GM23338 (cell line): Measurements from ENCODE around the gene CASTOR1. TPM values are rescaled to one million over a fixed set of nuclear protein-coding genes. Genes with fewer than 3 reads are reported as not detected.

ENCODE experiments used
- ATAC-seq: fragments of 200-7000 bp; cut with Tn5 transposase; 3 replicates; pipeline ENCODE4 v1.9.1; 2020
- DNase-seq: peaks from one replicate; pipeline ENCODE4 v3.0.0-alpha.2; 2015; ENCODE audit warnings: low spot score
- H2AFZ ChIP-seq: fragments of 200-600 bp; sonication (generic); 2 replicates; pipeline ENCODE4 v1.8.0; 2016; ENCODE audit warnings: antibody characterized with exemption, mild to moderate bottlenecking, moderate library complexity
- H3F3A ChIP-seq: fragments of 200-600 bp; sonication (generic); replicated peaks from 2 replicates; pipeline ENCODE4 v1.8.0; 2017; ENCODE audit warnings: antibody characterized with exemption, mixed run types, low read depth
- H3K27ac ChIP-seq: fragments of 200-600 bp; sonication (generic); 2 replicates; pipeline ENCODE4 v1.6.1; 2016; ENCODE audit warnings: low read depth
- H3K27me3 ChIP-seq: fragments of 200-600 bp; sonication (generic); 2 replicates; pipeline ENCODE4 v1.8.0; 2016; ENCODE audit warnings: mild to moderate bottlenecking, mixed run types, moderate library complexity; ENCODE audit not compliant: insufficient read depth
- H3K36me3 ChIP-seq: fragments of 200-600 bp; sonication (generic); 2 replicates; pipeline ENCODE4 v1.8.0; 2016; ENCODE audit warnings: mild to moderate bottlenecking; ENCODE audit not compliant: insufficient read depth
- H3K4me1 ChIP-seq: fragments of 200-600 bp; sonication (generic); 2 replicates; pipeline ENCODE4 v1.8.0; 2016; ENCODE audit warnings: mild to moderate bottlenecking, moderate library complexity; ENCODE audit not compliant: insufficient read depth
- H3K4me2 ChIP-seq: fragments of 200-600 bp; sonication (generic); 2 replicates; pipeline ENCODE4 v1.7.1; 2017; ENCODE audit warnings: mixed run types
- H3K4me3 ChIP-seq: fragments of 200-600 bp; sonication (generic); 2 replicates; pipeline ENCODE4 v1.6.1; 2016; ENCODE audit warnings: mixed run types
- H3K79me2 ChIP-seq: fragments of 200-600 bp; sonication (generic); replicated peaks from 2 replicates; pipeline ENCODE4 v1.8.0; 2017; ENCODE audit warnings: mild to moderate bottlenecking; ENCODE audit not compliant: insufficient read depth
- H3K9me2 ChIP-seq: fragments of 200-600 bp; sonication (generic); 2 replicates; pipeline ENCODE4 v1.8.0; 2017; ENCODE audit not compliant: insufficient read depth
- H4K20me1 ChIP-seq: fragments of 200-600 bp; sonication (generic); replicated peaks from 2 replicates; pipeline ENCODE4 v1.8.0; 2017; ENCODE audit warnings: mild to moderate bottlenecking; ENCODE audit not compliant: insufficient read depth
- H3K27ac Mint-ChIP-seq: 2 replicates; pipeline ENCODE4 v1.8.0; 2020; ENCODE audit warnings: inconsistent platforms, mild to moderate bottlenecking, moderate library complexity, mixed read lengths
- H3K27me3 Mint-ChIP-seq: 3 replicates; pipeline ENCODE4 v1.8.0; 2022; ENCODE audit warnings: low read depth, mild to moderate bottlenecking, moderate library complexity, mixed read lengths, inconsistent platforms; ENCODE audit not compliant: insufficient read depth, poor library complexity
- H3K36me3 Mint-ChIP-seq: 3 replicates; pipeline ENCODE4 v1.8.0; 2021; ENCODE audit warnings: low read depth, mild to moderate bottlenecking, inconsistent platforms, moderate library complexity, mixed read lengths
- H3K4me1 Mint-ChIP-seq: 3 replicates; pipeline ENCODE4 v1.8.0; 2020; ENCODE audit warnings: mild to moderate bottlenecking, inconsistent platforms, mixed read lengths
- H3K4me3 Mint-ChIP-seq: 3 replicates; pipeline ENCODE4 v1.8.0; 2021; ENCODE audit warnings: moderate library complexity, mild to moderate bottlenecking, inconsistent platforms, mixed read lengths
- H3K9me3 Mint-ChIP-seq: 3 replicates; pipeline ENCODE4 v1.8.0; 2020; ENCODE audit warnings: moderate library complexity, mild to moderate bottlenecking, inconsistent platforms, mixed read lengths
- CREB1 ChIP-seq: fragments of 250-450 bp; sonication (Bioruptor Pico); IDR thresholded peaks from 2 replicates; pipeline ENCODE4 v1.5.0; 2020; ENCODE audit warnings: low read depth, mild to moderate bottlenecking, moderate library complexity
- CTCF ChIP-seq, 2 experiments: fragments of 200-600 bp in 1 of 2; sonication (generic) in 1 of 2; conservative IDR thresholded peaks; 2 replicates each; pipeline versions ENCODE4 v1.5.1 to v1.6.1; 2016 to 2017; ENCODE audit warnings: antibody characterized with exemption in 2 of 2, low read depth in 2 of 2, mild to moderate bottlenecking in 2 of 2, moderate library complexity in 1 of 2
- ETS1 ChIP-seq: IDR thresholded peaks from 2 replicates; pipeline ENCODE4 v1.6.1; 2016; ENCODE audit warnings: antibody characterized with exemption
- EZH2 ChIP-seq: fragments of 200-600 bp; sonication (generic); IDR thresholded peaks from one replicate; pipeline ENCODE4 v1.8.0; 2017; ENCODE audit warnings: antibody characterized with exemption, mild to moderate bottlenecking, low read depth; ENCODE audit not compliant: unreplicated experiment
- EZH2phosphoT487 ChIP-seq: fragments of 200-600 bp; sonication (generic); IDR thresholded peaks from one replicate; pipeline ENCODE4 v1.8.1; 2018; ENCODE audit warnings: antibody characterized with exemption; ENCODE audit not compliant: unreplicated experiment
- NANOG ChIP-seq: IDR thresholded peaks from 2 replicates; pipeline ENCODE4 v1.6.1; 2016; ENCODE audit warnings: antibody characterized with exemption, borderline replicate concordance
- POLR2AphosphoS5 ChIP-seq: IDR thresholded peaks from 2 replicates; pipeline ENCODE4 v1.6.1; 2016; ENCODE audit warnings: antibody characterized with exemption, low read depth
- REST ChIP-seq: IDR thresholded peaks from one replicate; pipeline ENCODE4 v1.6.1; 2018; ENCODE audit warnings: antibody characterized with exemption; ENCODE audit not compliant: unreplicated experiment
- STAT1 ChIP-seq: IDR thresholded peaks from one replicate; pipeline ENCODE4 v1.6.1; 2016; ENCODE audit warnings: antibody characterized with exemption; ENCODE audit not compliant: unreplicated experiment
- ZNF114 ChIP-seq: fragments of 250-450 bp; sonication (Bioruptor Pico); IDR thresholded peaks from 2 replicates; pipeline ENCODE4 v1.5.0; 2020; ENCODE audit warnings: mild to moderate bottlenecking, moderate library complexity
- ZNF331 ChIP-seq: fragments of 250-450 bp; sonication (Bioruptor Pico); IDR thresholded peaks from 2 replicates; pipeline ENCODE4 v1.5.0; 2020; ENCODE audit warnings: low read depth, mild to moderate bottlenecking, moderate library complexity
- polyA plus RNA-seq: library from polyadenylated mRNA; unstranded; fragments of >200 nt; fragmentation: Nextera tagmentation; extraction: Ambion mirVana; gene quantifications from 2 replicates; pipeline ENCODE4 v1.2.1, GENCODE V29; 2016
- total RNA-seq: library from RNA; depleted of rRNA; stranded (reverse); fragments of >200 nt; shearing (Covaris generic); gene quantifications from 2 replicates; pipeline ENCODE4 v1.2.3, GENCODE V29; 2014

The CASTOR1 gene
- total and polyA plus RNA-seq, 2 experiments from 2014 or later = 11.3 to 23.2 TPM

- TF ChIP-seq CREB1 (CRISPR knock-in tag) (no peak), POLR2AphosphoS5 (no peak), EZH2 (no peak), REST (no peak), CTCF (conservative IDR thresholded peaks at IDR 0.05; ENCODE audit: low read depth in 2 of 2) (no peak), NANOG (no peak), STAT1 (no peak)
Observed at GRCh38 chr22:30301995-30302809, 12.9 kb upstream of the CASTOR1 start (continued).

GRCh38 chr22:30299322-30299721, 10.0 kb upstream of the CASTOR1 start:
- DNase-seq = no peak
- H3K4me3 Mint-ChIP-seq = no peak overlapping the region
- TF ChIP-seq STAT1 (no peak), NANOG (no peak), EZH2phosphoT487 (no peak), ETS1 (no peak), EZH2 (no peak), ZNF331 (CRISPR knock-in tag) (no peak), ZNF114 (CRISPR knock-in tag) (no peak), POLR2AphosphoS5 (no peak)

More at GRCh38 chr22:30299322-30299721, 10.0 kb upstream of the CASTOR1 start:
- Histone ChIP-seq H3K27me3 (no peaks in the 10 kb centered on the region), H3K9me2 (no peaks in the 10 kb centered on the region), H4K20me1 (no peaks in the 10 kb centered on the region), H3F3A (no peaks in the 10 kb centered on the region), H3K79me2 (no peaks in the 10 kb centered on the region), H3K4me3 (no peak overlapping the region), H2AFZ (no peak overlapping the region), H3K36me3 (no peaks in the 10 kb centered on the region), H3K4me1 (no peaks in the 10 kb centered on the region), H3K27ac (no peak overlapping the region), H3K4me2 (no peak overlapping the region)
- peaks cover 13% of the 10 kb centered on the region for H3K27me3 Mint-ChIP-seq
- no peaks in the 10 kb centered on the region; the same call in 2 of the 3 replicates for H3K36me3 Mint-ChIP-seq
- H3K27ac Mint-ChIP-seq = no peak overlapping the region
- ATAC-seq = no peak
- H3K4me1 Mint-ChIP-seq = peaks cover 16% of the 10 kb centered on the region
- no peaks in the 10 kb centered on the region for H3K9me3 Mint-ChIP-seq
